Panc1 (cell line): ENCODE measurements around the gene ERICH3. TPM values are rescaled to one million over a fixed set of nuclear protein-coding genes. Genes with fewer than 3 reads are reported as not detected.

Experiments used
- ATAC-seq: fragments of 200-7000 bp; cut with Tn5 transposase; 2 replicates; pipeline ENCODE4 v1.9.1; 2020; ENCODE audit warnings: mild to moderate bottlenecking, moderate library complexity
- BruUV-seq: library from RNA; stranded (reverse); fragments of 400-500 nt; replicated peaks from 2 replicates; lab custom pipeline; 2021; lab: Mats Ljungman, UMichigan
- CTCF ChIA-PET: fragments of 300-600 bp; sonication (Branson Sonifier 250); formaldehyde crosslinking; loops from one replicate; lab custom pipeline; 2022; ENCODE audit warnings: antibody characterized with exemption; lab: Charles Lee
- POLR2A ChIA-PET: fragments of 300-600 bp; sonication (Branson Sonifier 250); formaldehyde crosslinking; loops from one replicate; lab custom pipeline; 2022; ENCODE audit warnings: antibody characterized with exemption; lab: Charles Lee
- DNase-seq: peaks from one replicate; pipeline ENCODE4 v3.0.0-alpha.2; 2010; ENCODE audit warnings: low read depth, low spot score
- H3K27ac ChIP-seq: 2 replicates; pipeline ENCODE4 v1.5.1; 2011; ENCODE audit warnings: mild to moderate bottlenecking, low read length, inconsistent platforms
- H3K27me3 ChIP-seq: fragments of 200-500 bp; sonication (Bioruptor generic); 2 replicates; pipeline ENCODE4 v1.6.0; 2014; ENCODE audit warnings: low read length, inconsistent platforms; ENCODE audit not compliant: control insufficient read depth, insufficient read depth
- H3K36me3 ChIP-seq: fragments of 200-500 bp; sonication (Bioruptor generic); 2 replicates; pipeline ENCODE4 v1.5.1; 2014; ENCODE audit warnings: inconsistent platforms, mild to moderate bottlenecking, low read length, moderate library complexity; ENCODE audit not compliant: control insufficient read depth, insufficient read depth
- H3K4me1 ChIP-seq: 2 replicates; pipeline ENCODE4 v1.5.1; 2011; ENCODE audit warnings: inconsistent platforms, mild to moderate bottlenecking, low read length, moderate library complexity; ENCODE audit not compliant: control insufficient read depth, insufficient read depth
- H3K4me3 ChIP-seq, 2 experiments: 2 replicates each; pipeline ENCODE4 v1.5.1; 2011 to 2012; ENCODE audit warnings: low read depth in 2 of 2, low read length in 2 of 2, mild to moderate bottlenecking in 2 of 2, inconsistent platforms in 1 of 2, moderate library complexity in 1 of 2
- H3K9me3 ChIP-seq: fragments of 200-500 bp; sonication (Bioruptor generic); 2 replicates; pipeline ENCODE4 v1.5.1; 2014; ENCODE audit warnings: low read depth, mild to moderate bottlenecking, inconsistent platforms, low read length, moderate library complexity; ENCODE audit not compliant: control insufficient read depth, insufficient read depth
- POLR2AphosphoS5 ChIP-seq: IDR thresholded peaks from 2 replicates; pipeline ENCODE4 v1.6.1; 2012; ENCODE audit warnings: mild to moderate bottlenecking, low read depth, low read length, moderate library complexity
- SIN3A ChIP-seq: IDR thresholded peaks from 2 replicates; pipeline ENCODE4 v1.6.1; 2012; ENCODE audit warnings: low read depth, mild to moderate bottlenecking, low read length, moderate library complexity, borderline replicate concordance; ENCODE audit not compliant: insufficient read depth
- TCF7L2 ChIP-seq: IDR thresholded peaks from 2 replicates; pipeline ENCODE4 v1.6.1; 2011; ENCODE audit warnings: mild to moderate bottlenecking, low read depth, low read length, inconsistent platforms
- in situ Hi-C: cut with HindIII; loops from 2 replicates; pipeline ENCODE4 v1.10.0; 2016; ENCODE audit warnings: low sequenced_read_pairs, low pct_unique_long_range_greater_than_20kb
- intact Hi-C: fragments of 100-400 bp; cut with micrococcal nuclease; formaldehyde crosslinking; loops from one replicate; pipeline ENCODE4 v1.10.0; 2022; ENCODE audit not compliant: unreplicated experiment
- total RNA-seq: library from RNA; stranded (reverse); gene quantifications from one replicate; pipeline ENCODE4 v1.2.1, GENCODE V29; 2021; ENCODE audit not compliant: unreplicated experiment
- TF ChIP-seq, protein P1 (sequence below), 2 experiments: IDR thresholded peaks; 2 replicates each; pipeline ENCODE4 v1.6.1; 2011 to 2012; ENCODE audit warnings: low read depth in 2 of 2, control low read depth in 1 of 2, low read length in 1 of 2, mild to moderate bottlenecking in 1 of 2, moderate library complexity in 1 of 2; ENCODE audit not compliant: insufficient read depth in 1 of 2
- TF ChIP-seq, protein P2 (sequence below): fragments of 450-650 bp; IDR thresholded peaks from 2 replicates; pipeline ENCODE4 v1.5.1; 2017; ENCODE audit warnings: mild to moderate bottlenecking

ERICH3 gene
- total RNA-seq, 1 experiment from 2014 or later = not detected

DNA sequence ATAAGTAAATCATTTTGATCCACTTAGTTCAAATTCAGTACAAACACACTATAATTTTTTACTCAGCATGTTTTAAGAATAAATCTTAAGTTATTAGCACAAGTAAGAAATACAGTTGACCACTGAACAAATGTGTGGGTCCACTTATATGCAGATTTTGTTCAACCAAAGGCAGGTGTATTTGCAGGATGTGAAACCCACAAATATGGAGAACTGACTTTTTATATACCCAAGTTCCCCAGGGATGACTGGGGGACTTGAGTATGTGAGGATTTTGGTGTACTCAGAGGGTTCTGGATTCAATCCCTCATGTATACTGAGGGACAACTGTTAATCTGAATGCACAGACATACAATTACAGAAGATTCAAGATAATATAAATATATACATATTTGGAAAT lies 25.7 kb upstream of the ERICH3 start:
- no peaks in the 10 kb centered on the region for H3K9me3 ChIP-seq
- CTCF ChIA-PET = no interaction called here
- H3K4me1 ChIP-seq = no peaks in the 10 kb centered on the region
- no TSS peak for BruUV-seq
- intact Hi-C loops = loop anchor here (10.0 kb wide), 1 partner anchor 495 kb away; no protein-coding TSS in a partner anchor
- H3K4me3 ChIP-seq = no peak overlapping the region
- H3K36me3 ChIP-seq = no peaks in the 10 kb centered on the region
- TF ChIP-seq TCF7L2 (no peak), SIN3A (no peak), POLR2AphosphoS5 (no peak)
- TF ChIP-seq, protein P1, sequence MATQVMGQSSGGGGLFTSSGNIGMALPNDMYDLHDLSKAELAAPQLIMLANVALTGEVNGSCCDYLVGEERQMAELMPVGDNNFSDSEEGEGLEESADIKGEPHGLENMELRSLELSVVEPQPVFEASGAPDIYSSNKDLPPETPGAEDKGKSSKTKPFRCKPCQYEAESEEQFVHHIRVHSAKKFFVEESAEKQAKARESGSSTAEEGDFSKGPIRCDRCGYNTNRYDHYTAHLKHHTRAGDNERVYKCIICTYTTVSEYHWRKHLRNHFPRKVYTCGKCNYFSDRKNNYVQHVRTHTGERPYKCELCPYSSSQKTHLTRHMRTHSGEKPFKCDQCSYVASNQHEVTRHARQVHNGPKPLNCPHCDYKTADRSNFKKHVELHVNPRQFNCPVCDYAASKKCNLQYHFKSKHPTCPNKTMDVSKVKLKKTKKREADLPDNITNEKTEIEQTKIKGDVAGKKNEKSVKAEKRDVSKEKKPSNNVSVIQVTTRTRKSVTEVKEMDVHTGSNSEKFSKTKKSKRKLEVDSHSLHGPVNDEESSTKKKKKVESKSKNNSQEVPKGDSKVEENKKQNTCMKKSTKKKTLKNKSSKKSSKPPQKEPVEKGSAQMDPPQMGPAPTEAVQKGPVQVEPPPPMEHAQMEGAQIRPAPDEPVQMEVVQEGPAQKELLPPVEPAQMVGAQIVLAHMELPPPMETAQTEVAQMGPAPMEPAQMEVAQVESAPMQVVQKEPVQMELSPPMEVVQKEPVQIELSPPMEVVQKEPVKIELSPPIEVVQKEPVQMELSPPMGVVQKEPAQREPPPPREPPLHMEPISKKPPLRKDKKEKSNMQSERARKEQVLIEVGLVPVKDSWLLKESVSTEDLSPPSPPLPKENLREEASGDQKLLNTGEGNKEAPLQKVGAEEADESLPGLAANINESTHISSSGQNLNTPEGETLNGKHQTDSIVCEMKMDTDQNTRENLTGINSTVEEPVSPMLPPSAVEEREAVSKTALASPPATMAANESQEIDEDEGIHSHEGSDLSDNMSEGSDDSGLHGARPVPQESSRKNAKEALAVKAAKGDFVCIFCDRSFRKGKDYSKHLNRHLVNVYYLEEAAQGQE (IDR thresholded peaks at IDR 0.05; ENCODE audit: insufficient read depth in 1 of 2, low read depth in 2 of 2, low read length in 1 of 2) = no peak
- TF ChIP-seq, protein P2, sequence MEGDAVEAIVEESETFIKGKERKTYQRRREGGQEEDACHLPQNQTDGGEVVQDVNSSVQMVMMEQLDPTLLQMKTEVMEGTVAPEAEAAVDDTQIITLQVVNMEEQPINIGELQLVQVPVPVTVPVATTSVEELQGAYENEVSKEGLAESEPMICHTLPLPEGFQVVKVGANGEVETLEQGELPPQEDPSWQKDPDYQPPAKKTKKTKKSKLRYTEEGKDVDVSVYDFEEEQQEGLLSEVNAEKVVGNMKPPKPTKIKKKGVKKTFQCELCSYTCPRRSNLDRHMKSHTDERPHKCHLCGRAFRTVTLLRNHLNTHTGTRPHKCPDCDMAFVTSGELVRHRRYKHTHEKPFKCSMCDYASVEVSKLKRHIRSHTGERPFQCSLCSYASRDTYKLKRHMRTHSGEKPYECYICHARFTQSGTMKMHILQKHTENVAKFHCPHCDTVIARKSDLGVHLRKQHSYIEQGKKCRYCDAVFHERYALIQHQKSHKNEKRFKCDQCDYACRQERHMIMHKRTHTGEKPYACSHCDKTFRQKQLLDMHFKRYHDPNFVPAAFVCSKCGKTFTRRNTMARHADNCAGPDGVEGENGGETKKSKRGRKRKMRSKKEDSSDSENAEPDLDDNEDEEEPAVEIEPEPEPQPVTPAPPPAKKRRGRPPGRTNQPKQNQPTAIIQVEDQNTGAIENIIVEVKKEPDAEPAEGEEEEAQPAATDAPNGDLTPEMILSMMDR = no peak
- in situ Hi-C loops = no loop called here
- POLR2A ChIA-PET = no interaction called here
- H3K27ac ChIP-seq = no peak overlapping the region
- no peaks in the 10 kb centered on the region for H3K27me3 ChIP-seq
- no peak for ATAC-seq
- no peak for DNase-seq

DNA sequence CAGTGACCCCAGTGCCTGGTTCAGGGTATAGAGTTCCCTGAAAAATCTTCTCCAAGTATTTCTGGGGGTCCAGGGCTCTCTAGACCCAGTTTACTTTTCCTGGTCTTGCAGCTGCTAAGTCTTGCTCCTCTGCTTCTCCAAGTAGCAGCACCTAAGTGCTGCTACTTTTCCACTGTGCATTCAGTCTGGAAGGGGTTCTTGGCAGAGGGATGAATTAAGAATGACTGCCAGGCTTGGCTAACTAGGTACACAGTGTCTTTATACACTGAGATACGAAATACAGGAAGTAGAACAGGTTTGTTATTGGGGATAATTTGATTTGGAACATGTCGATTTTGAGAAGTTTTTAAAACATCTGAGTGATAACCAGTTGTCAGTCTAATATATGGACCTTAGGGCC lies 24.2 kb upstream of the ERICH3 start:
- no peak overlapping the region for H3K4me3 ChIP-seq
- CTCF ChIA-PET = no interaction called here
- no TSS peak for BruUV-seq
- ATAC-seq = no peak
- no peaks in the 10 kb centered on the region for H3K27me3 ChIP-seq
- TF ChIP-seq, protein P2 = no peak
- TF ChIP-seq SIN3A (no peak), TCF7L2 (no peak), POLR2AphosphoS5 (no peak)
- TF ChIP-seq, protein P1 (IDR thresholded peaks at IDR 0.05; ENCODE audit: insufficient read depth in 1 of 2, low read depth in 2 of 2, low read length in 1 of 2) = no peak
- DNase-seq = no peak
- no peaks in the 10 kb centered on the region for H3K9me3 ChIP-seq
- no peaks in the 10 kb centered on the region for H3K36me3 ChIP-seq
- intact Hi-C loops = loop anchor here (10.0 kb wide), 1 partner anchor 493 kb away; no protein-coding TSS in a partner anchor
- in situ Hi-C loops = no loop called here
- H3K4me1 ChIP-seq = no peaks in the 10 kb centered on the region; the same call in 1 of the 2 replicates
- POLR2A ChIA-PET = no interaction called here
- H3K27ac ChIP-seq = no peak overlapping the region
